PC-3 (cell line): ENCODE measurements around the gene SUMO3. TPM values are rescaled to one million over a fixed set of nuclear protein-coding genes. Genes with fewer than 3 reads are reported as not detected.

Source experiments
- ATAC-seq: fragments of 200-7000 bp; cut with Tn5 transposase; 2 replicates; pipeline ENCODE4 v1.9.1; 2020; ENCODE audit warnings: mild to moderate bottlenecking, moderate library complexity
- BruUV-seq: library from RNA; stranded (reverse); fragments of 400-500 nt; replicated peaks from 2 replicates; lab custom pipeline; 2021; lab: Mats Ljungman, UMichigan
- CTCF ChIA-PET: fragments of 300-600 bp; sonication (Branson Sonifier 250); formaldehyde crosslinking; loops from one replicate; lab custom pipeline; 2022; ENCODE audit warnings: antibody characterized with exemption; lab: Charles Lee
- POLR2A ChIA-PET: fragments of 300-600 bp; sonication (Branson Sonifier 250); formaldehyde crosslinking; loops from one replicate; lab custom pipeline; 2022; ENCODE audit warnings: antibody characterized with exemption; ENCODE audit not compliant: unreplicated experiment; lab: Charles Lee
- DNase-seq: peaks from one replicate; pipeline ENCODE4 v3.0.0-alpha.2; 2015
- H2AFZ ChIP-seq: fragments of 300-600 bp; sonication (generic); 2 replicates; pipeline ENCODE4 v1.6.0; 2016; ENCODE audit warnings: antibody characterized with exemption, low read length
- H3F3A ChIP-seq: fragments of 300-600 bp; sonication (generic); one replicate; pipeline ENCODE4 v1.6.0; 2017; ENCODE audit warnings: antibody characterized with exemption, low read length, control low read depth, mild to moderate bottlenecking; ENCODE audit not compliant: unreplicated experiment
- H3K27ac ChIP-seq: fragments of 300-600 bp; sonication (generic); 2 replicates; pipeline ENCODE4 v1.5.1; 2016; ENCODE audit warnings: mild to moderate bottlenecking, low read length
- H3K27me3 ChIP-seq: fragments of 300-600 bp; sonication (generic); 2 replicates; pipeline ENCODE4 v1.6.1; 2016; ENCODE audit warnings: low read length, mixed read lengths
- H3K36me3 ChIP-seq: fragments of 300-600 bp; sonication (generic); 2 replicates; pipeline ENCODE4 v1.6.1; 2016; ENCODE audit warnings: low read depth, mixed run types, low read length, mixed read lengths
- H3K4me1 ChIP-seq: fragments of 300-600 bp; sonication (generic); 2 replicates; pipeline ENCODE4 v1.5.1; 2016; ENCODE audit warnings: low read length; ENCODE audit not compliant: insufficient read depth
- H3K4me2 ChIP-seq: fragments of 300-600 bp; sonication (generic); 2 replicates; pipeline ENCODE4 v1.6.0; 2016; ENCODE audit warnings: low read length
- H3K4me3 ChIP-seq: fragments of 300-600 bp; sonication (generic); 2 replicates; pipeline ENCODE4 v1.5.1; 2016; ENCODE audit warnings: mild to moderate bottlenecking, low read length, mixed read lengths
- H3K79me2 ChIP-seq: fragments of 300-600 bp; sonication (generic); 2 replicates; pipeline ENCODE4 v1.6.1; 2017; ENCODE audit warnings: low read length, mixed read lengths
- H3K9ac ChIP-seq: fragments of 300-600 bp; sonication (generic); 2 replicates; pipeline ENCODE4 v1.6.0; 2016; ENCODE audit warnings: mild to moderate bottlenecking, low read length
- H3K9me2 ChIP-seq: fragments of 300-600 bp; sonication (generic); replicated peaks from 2 replicates; pipeline ENCODE4 v1.6.1; 2016; ENCODE audit warnings: mixed run types, low read length, mixed read lengths
- H3K9me3 ChIP-seq: fragments of 300-600 bp; sonication (generic); 2 replicates; pipeline ENCODE4 v1.6.1; 2016; ENCODE audit warnings: low read length, mixed read lengths
- H4K20me1 ChIP-seq: fragments of 300-600 bp; sonication (generic); 2 replicates; pipeline ENCODE4 v1.6.1; 2016; ENCODE audit warnings: low read length, mixed read lengths
- EZH2 ChIP-seq: fragments of 300-600 bp; sonication (generic); IDR thresholded peaks from one replicate; pipeline ENCODE4 v1.6.1; 2017; ENCODE audit warnings: antibody characterized with exemption, mild to moderate bottlenecking, low read length; ENCODE audit not compliant: unreplicated experiment
- EZH2phosphoT487 ChIP-seq: fragments of 300-600 bp; sonication (generic); IDR thresholded peaks from 2 replicates; pipeline ENCODE4 v1.6.1; 2018; ENCODE audit warnings: mild to moderate bottlenecking, antibody characterized with exemption, low read length, borderline replicate concordance
- intact Hi-C: fragments of 100-400 bp; cut with micrococcal nuclease; formaldehyde crosslinking; loops from 2 replicates; pipeline ENCODE4 v1.9.0; 2023
- total RNA-seq: library from RNA; depleted of rRNA; stranded (reverse); fragments of >200 nt; gene quantifications from 2 replicates; pipeline ENCODE4 v1.2.3, GENCODE V29; 2014
- TF ChIP-seq, protein P1 (sequence below): fragments of 300-600 bp; sonication (generic); conservative IDR thresholded peaks from 2 replicates; pipeline ENCODE4 v1.5.1; 2017; ENCODE audit warnings: antibody characterized with exemption, low read depth, mild to moderate bottlenecking, low read length

The SUMO3 gene
- total RNA-seq, 1 experiment from 2014 or later, result 242 TPM

DNA sequence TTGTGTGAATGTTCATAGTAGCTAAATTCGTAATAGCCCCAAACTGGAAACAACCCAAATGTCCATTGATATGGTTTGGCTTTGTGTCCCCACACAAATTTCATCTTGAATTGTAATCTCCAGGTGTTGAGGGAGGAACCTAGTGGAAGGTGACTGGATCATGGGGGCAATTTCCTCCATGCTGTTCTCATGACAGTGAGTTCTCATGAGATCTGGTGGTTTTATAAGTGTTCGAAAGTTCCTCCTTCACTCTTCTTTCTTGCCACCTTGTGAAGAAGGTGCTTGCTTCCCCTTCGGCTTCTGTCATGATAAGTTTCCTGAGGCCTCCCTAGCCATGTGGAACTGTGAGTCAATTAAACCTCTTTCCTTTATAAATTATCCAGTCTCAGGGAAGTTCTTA is 27.5 kb downstream of the SUMO3 start:
- Histone ChIP-seq H3K79me2 (peaks cover 98% of the 10 kb centered on the region), H3K9me3 (no peaks in the 10 kb centered on the region), H3K9me2 (no peaks in the 10 kb centered on the region), H3K9ac (no peak overlapping the region), H3F3A (no peaks in the 10 kb centered on the region), H3K4me2 (no peak overlapping the region), H3K4me1 (peaks cover 19% of the 10 kb centered on the region), H2AFZ (no peak overlapping the region), H3K4me3 (no peak overlapping the region), H3K27me3 (no peaks in the 10 kb centered on the region), H3K36me3 (peaks cover 44% of the 10 kb centered on the region), H4K20me1 (peaks cover 44% of the 10 kb centered on the region), H3K27ac (no peak overlapping the region)
- ChIA-PET POLR2A (interaction anchor here (0.6 kb wide), 1 partner anchor 339 kb away, joined by 3 read pairs; no protein-coding TSS in a partner anchor), CTCF (no interaction called here)
- no TSS peak for BruUV-seq
- intact Hi-C loops, result loop anchor here (10.0 kb wide), 1 partner anchor 334 kb away; no protein-coding TSS in a partner anchor
- ATAC-seq, result no peak
- no peak for DNase-seq
- TF ChIP-seq, protein P1, sequence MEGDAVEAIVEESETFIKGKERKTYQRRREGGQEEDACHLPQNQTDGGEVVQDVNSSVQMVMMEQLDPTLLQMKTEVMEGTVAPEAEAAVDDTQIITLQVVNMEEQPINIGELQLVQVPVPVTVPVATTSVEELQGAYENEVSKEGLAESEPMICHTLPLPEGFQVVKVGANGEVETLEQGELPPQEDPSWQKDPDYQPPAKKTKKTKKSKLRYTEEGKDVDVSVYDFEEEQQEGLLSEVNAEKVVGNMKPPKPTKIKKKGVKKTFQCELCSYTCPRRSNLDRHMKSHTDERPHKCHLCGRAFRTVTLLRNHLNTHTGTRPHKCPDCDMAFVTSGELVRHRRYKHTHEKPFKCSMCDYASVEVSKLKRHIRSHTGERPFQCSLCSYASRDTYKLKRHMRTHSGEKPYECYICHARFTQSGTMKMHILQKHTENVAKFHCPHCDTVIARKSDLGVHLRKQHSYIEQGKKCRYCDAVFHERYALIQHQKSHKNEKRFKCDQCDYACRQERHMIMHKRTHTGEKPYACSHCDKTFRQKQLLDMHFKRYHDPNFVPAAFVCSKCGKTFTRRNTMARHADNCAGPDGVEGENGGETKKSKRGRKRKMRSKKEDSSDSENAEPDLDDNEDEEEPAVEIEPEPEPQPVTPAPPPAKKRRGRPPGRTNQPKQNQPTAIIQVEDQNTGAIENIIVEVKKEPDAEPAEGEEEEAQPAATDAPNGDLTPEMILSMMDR, result no peak
- TF ChIP-seq EZH2phosphoT487, result no peak
- TF ChIP-seq EZH2, result no peak

DNA sequence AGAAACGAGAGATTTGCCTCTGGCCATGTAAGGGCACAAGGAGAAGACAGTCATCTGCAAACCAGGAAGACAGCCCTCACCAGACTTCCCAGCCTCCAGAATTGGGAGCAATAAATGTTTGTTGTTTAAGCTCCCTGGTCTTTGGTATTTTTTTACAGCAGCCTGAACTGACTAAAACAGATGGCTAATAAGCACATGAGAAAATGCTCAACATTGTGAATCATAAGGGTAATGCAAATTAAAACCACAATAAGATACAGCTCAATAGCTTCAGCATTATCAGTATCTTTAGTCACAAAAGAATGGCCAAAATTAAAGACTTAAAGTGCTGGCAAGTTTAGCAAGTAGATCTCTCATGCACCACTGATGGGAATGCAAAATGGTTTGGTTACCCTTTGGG is 28.0 kb downstream of the SUMO3 start:
- H3K9me2 ChIP-seq, result no peaks in the 10 kb centered on the region
- H3K9ac ChIP-seq, result no peak overlapping the region
- no peak overlapping the region for H3K27ac ChIP-seq
- TF ChIP-seq EZH2phosphoT487 (no peak), EZH2 (no peak)
- TF ChIP-seq, protein P1, result no peak
- BruUV-seq, result no TSS peak
- H3F3A ChIP-seq, result no peaks in the 10 kb centered on the region
- ATAC-seq (peak; percentile 4; the same call in 1 of the 2 replicates), DNase-seq (no peak)
- no peak overlapping the region for H3K4me3 ChIP-seq
- no peaks in the 10 kb centered on the region for H3K9me3 ChIP-seq
- POLR2A ChIA-PET, result interaction anchor here (0.6 to 0.7 kb wide), 3 partner anchors 27 to 340 kb away, joined by 3 to 7 read pairs (median 6); no protein-coding TSS in a partner anchor
- no peak overlapping the region for H2AFZ ChIP-seq
- peaks cover 49% of the 10 kb centered on the region for H3K36me3 ChIP-seq
- H4K20me1 ChIP-seq, result peaks cover 48% of the 10 kb centered on the region
- CTCF ChIA-PET, result interaction anchor here (0.7 kb wide), 1 partner anchor 279 kb away, joined by 5 read pairs; no protein-coding TSS in a partner anchor
- no peak overlapping the region for H3K4me2 ChIP-seq
- H3K79me2 ChIP-seq, result peaks cover 99% of the 10 kb centered on the region
- no peaks in the 10 kb centered on the region for H3K27me3 ChIP-seq
- peaks cover 19% of the 10 kb centered on the region for H3K4me1 ChIP-seq
- intact Hi-C loops, result loop anchor here (5.0 to 10.0 kb wide), 2 partner anchors 78 to 335 kb away; partner anchors contain the start of gene TSPEAR
